Panc1 (cell line): Measurements from ENCODE around the gene SH3RF2.

ENCODE experiments used
- CTCF ChIP-seq: fragments of 450-650 bp; IDR thresholded peaks from 2 replicates; pipeline ENCODE4 v1.5.1; 2017; ENCODE audit warnings: mild to moderate bottlenecking
- POLR2AphosphoS5 ChIP-seq: IDR thresholded peaks from 2 replicates; pipeline ENCODE4 v1.6.1; 2012; ENCODE audit warnings: mild to moderate bottlenecking, low read depth, low read length, moderate library complexity
- TCF7L2 ChIP-seq: IDR thresholded peaks from 2 replicates; pipeline ENCODE4 v1.6.1; 2011; ENCODE audit warnings: mild to moderate bottlenecking, low read depth, low read length, inconsistent platforms

DNA sequence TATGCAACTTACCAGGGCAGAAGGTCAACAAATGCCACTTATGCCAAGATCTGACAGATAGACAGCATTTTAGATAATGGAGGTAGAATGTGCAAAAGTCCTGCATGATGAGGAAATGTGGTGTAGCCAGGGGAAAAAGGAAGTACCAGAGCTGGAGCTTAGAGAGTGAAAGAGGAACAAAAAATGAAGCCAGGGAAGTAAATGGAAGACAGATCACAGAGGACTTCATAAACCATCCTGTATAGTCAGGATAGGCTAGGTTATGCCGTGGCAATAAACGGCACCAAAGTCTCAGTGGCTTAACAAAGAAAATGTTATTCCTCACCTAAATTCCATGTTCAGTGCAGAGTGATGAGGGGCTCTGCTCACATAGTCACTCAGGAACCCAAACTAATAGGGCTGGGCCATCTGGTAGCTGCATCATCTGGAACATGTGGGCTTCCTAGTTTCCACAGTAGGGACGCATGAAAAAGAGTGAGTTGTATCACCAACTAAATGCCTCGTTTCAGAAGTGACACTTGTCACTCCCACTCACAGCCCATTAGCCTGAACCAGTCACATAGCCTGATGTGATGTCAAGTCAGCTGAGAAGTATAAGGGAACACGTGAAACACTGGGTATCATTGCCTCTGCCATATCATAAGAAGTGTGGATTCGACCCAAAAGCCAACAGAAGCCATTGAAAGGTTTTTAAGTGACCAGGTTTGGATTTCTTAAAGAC lies 70.3 kb downstream of the SH3RF2 start:
- TF ChIP-seq POLR2AphosphoS5 (no peak), CTCF (no peak), TCF7L2 (no peak)
